Measurements from ENCODE around the gene PHF12.

PHF12 gene

DNA sequence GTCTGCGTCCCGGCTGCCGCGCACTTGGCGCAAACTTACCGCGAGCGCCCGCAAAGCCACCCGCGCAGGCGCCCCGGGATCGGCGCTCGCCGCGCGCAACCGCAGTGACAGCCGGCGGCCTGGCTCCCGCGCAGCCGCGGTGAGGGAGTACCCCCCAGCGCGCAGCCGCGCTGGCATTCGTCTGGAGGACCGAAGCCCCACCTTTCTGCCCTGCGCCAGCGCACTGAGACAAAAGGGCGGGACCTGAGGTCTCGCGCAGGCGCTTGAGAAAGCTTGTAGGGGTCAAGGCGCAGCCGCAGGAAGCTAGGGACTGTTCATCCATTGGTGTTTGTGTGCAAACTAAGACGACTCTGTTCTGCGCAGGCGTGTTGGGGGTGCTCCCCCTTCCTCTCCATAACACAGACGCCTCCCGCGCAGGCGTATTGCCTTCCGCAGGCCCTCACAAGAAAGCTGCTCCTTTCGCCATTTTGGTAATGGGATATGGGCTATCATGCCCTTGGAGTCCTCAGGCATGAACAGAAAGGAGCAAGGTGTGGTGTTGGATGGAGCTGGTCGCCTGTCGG, at the start of gene PHF12:
Gene PHF12, minus strand, starts transcription at position 91 of the 563 bp plus-strand sequence. CDS start 558 bp downstream, outside the sequence.
- DNase-seq = peak; percentile 100

DNA sequence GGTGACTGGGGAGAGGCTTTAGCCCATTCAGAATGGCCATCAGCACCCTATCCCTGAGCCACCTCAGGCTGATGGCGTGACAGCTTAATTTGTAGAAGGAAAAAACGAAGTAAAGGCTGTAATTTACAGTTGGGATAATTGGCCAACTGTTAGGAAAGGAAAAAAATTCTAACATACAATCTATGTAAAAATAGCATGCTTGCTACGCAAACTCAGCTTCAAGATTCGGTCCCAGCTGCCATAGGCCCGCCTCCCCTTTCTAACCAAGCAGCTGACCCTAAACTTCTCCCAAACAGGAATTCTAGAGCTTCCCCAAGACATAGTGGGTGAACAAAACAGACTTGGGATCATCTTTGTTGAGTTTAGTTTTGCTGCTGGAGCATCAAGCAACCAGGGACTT, 49.7 kb upstream of the PHF12 start:
- no peak for DNase-seq

DNA sequence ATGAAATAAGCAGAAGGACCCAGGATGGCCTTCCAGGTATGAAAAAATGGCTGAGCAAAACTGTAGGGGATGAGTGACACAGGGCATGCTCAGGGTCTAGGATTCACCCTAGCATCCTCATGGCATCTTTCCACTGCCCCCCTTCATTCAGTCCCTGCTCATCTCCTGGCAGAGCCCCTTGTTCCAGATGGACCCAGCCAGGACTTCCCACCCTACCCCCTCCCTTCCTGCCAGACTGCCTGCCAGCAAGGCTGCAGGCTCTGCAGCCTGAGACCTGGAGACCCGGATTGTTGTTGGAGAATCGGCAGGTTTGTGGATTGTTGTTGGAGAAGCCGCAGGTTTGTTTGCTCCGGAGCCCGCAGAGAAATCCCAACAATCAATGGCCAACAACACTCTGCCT, 47.9 kb upstream of the PHF12 start:
- DNase-seq = no peak

GRCh38 chr17:28997806-28998205, 46.5 kb upstream of the PHF12 start:
- DNase-seq = no peak

DNA sequence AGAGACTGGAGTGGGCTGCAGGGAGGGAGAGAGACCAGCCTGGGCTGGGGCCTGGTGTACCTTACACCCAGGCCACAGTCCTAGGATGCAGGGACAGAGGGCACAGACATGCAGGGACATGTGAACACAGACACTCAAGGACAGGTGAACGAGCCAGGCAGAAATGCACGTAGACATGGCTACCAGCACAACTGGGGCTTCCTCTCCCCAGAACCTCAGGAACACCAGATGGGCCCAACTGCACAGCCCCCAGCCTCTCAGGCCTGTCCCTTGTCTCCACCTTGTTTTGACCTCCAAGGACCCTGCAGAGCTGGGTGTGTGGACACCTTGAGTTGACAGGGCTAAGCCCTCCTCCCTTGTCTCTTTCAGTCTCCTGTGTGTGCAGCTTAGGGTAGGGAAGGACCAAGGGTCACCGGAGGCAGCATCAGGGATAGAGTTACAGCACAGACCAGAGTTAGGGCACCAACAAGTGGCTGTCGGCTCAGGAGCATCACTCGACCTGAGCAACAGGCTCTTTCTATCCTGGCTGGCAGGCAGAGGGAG, 45.3 kb upstream of the PHF12 start:
- DNase-seq = no peak

DNA sequence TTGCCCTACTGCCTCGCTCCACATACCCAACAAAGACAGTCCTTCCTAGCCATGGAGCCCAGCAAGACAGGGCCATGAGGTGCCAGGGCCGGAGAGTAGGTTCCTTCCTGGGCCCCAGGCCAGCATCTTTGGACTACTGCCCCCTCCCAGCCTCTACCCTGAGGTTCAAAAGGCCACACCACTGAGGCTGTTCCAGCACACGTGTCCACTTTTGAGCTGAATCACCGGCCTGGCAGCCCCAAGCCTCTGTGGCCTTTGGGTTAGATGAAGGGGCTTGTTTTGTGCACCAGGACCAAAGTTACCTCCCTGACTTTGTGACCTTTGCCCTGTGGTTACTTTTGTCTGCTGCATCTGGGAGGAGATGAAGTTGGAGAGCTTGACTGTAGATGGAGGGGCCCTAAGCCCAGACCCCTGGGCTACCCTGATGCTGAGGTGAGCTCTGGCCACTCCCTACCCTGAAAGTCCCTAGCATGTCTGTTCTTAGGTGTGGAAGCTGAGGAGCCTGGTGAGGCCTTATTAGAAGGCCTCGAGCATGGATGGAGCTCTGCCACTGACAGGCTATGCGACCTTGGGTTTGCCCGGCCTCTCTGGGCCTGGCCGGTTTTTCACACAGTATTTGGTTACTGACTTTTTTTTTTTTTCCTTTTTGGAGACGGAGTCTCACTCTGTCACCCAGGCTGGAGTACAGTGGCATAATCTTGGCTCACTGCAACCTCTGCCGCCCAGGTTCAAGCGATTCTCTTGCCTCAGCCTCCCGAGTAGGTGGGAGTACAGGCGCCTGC, 42.5 kb upstream of the PHF12 start:
- no peak for DNase-seq

DNA sequence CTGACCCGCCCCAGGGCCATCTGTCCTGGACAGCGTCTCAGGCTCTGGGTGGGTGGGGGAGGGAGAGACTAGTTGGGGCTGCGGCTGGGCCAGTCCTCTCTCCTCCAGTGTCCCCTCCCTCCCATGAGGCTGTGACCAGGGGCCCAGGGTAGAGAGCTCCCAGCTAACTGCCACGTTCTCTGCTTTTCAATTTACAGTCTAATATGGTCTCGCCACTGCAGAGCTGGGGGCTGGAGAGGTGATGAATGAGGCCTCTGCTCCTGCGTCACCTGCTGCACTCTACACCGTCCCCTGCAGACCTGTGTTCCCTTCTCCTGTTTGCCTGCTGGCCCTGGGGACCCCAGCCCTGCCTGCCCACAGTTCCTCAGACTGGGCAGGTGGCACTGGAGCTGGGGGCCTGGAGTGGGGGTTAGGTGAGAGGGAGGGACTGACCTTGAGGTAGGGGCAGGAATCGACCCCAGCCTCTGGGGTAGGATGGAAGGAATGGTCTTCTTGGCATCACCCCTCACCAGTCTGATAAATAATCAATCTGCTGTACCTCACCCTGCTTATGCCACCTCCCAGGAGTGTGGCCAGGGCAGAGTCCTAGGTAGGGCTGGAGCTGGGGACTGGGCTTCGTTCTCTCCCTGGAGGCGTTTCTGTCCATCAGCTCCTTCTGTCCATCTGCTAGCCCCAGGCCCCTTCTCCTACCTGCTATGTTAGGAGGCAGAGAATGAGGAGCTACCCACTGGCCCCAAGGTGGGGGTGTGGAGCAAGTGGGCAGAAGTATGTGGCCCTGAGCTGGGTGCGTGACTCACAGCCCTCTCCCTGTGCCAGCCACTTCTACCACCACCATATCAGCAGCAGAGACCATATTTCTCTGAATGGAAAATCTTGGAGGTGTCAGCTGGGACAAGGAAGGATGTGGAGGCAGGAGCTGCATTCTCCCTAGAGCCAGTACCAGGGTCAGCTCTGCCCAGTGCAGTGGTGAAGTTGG, 41.6 kb upstream of the PHF12 start:
- no peak for DNase-seq

- no peak for DNase-seq
Observed at GRCh38 chr17:28992185-28992584, 40.9 kb upstream of the PHF12 start.

- no peak for DNase-seq
Observed at GRCh38 chr17:28991779-28992178, 40.5 kb upstream of the PHF12 start.

DNA sequence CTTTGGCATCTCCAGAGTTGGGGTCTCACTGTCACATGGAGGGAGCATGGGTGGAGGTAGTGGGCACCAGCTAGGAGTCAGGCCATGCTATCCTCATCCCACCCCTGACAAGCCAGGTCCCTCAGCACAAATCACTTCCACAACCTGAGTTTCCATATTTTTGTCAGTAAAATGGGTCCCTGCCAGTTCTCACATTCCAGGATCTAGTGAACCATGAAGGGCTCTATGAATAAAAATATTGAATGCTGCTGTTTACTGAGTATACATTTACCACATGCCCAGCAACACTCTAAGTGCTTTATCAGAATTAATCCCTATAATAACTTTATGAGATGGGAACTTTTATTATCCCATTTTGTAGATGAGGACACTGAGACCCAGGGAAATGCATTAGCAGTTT, 37.7 kb upstream of the PHF12 start:
- no peak for DNase-seq

GRCh38 chr17:28988475-28988874, 37.2 kb upstream of the PHF12 start:
- DNase-seq = no peak

DNA sequence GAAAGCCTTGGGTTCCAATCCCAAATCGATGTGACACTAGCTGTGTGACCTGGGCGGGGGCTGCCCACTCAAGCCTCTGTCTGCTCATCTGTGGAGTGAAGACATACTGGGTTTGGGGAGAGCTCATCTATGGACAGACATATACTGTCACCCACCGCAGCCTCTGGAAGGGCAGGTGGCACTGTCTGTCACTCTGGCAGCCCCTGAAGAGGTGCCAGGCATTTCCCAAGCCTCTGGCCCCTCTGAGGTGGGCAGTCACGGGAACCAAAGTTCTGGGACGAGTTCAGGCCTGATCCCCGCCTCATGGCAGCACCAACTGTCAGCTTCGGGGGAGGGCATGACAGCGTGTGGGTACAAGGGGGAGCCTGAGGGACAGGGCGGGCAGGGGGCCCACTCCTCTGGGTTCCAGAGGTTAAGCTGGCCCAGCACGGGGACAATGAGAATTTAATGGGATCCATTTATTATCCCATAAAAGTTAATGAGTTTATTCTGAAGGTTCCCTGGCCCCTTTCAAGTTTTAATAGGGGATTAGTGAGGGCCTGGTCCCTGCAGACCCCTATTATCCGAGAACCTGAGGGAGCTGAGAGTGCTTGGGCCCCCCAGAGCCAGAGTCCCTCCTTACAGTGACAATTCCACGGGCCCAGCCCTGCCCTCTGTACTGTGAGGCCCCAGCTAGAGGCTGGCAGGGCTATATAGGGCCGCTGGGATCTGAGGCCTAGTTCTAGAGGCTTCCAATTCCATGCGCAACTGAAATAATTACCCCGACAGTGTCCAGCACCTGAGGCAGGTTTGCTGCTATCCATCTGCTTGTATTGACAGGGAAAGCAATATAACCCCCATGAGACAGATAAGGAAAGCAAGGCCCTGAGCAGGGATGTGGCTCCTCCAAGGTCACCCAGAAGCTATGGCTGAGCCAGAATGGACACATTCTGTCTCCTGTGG, 35.7 kb upstream of the PHF12 start:
- no peak for DNase-seq

- DNase-seq = no peak
Observed at GRCh38 chr17:28985950-28986713, 34.8 kb upstream of the PHF12 start.

DNA sequence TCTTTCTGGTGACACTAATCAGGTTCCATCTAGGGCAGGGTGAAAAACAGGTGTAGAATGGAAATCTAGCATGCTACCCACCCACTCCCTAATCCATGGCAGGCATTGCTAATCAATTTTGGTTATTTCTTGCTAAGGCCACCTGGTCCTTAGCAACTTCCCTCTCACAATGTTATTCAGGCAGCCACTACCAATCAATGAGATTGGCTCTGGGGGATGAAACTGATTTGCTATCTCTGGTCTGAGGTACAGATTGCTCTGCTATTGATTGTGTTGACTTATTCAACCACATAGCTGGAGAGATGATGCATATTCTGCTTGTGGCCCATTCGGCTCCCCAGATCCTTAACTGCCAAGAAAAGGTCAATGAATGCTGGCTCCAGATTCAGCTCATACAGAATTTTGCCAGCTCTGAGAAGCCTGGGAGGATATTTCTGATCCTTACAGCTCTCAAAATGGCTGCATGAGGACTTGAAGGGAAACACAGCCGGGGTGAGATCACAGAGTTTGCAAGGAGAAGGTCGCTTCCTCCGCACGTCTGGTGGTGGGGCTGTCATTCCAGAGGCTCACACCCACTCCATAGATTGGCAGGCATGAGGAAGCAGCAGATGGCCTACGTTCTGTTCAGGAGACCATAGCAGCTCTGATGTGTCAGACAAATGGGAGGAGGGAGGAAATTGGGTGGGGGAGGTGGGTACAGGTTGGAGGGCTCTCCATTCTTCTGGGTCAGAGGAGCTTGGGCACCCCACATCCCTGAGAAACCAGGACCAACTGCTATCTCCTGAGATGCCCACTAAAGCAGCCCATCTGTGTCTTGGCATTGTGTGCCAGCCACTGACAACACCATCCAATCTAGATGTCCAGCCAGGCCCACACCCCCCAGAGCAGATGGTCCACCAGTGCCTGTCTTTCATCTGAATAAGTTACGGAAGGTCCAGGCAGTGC, 32.2 kb upstream of the PHF12 start:
- DNase-seq = no peak

- DNase-seq = peak; percentile 31
Observed at GRCh38 chr17:28982131-28982793, 30.9 kb upstream of the PHF12 start.

GRCh38 chr17:28978356-28978964, 27.1 kb upstream of the PHF12 start:
- DNase-seq = no peak

DNA sequence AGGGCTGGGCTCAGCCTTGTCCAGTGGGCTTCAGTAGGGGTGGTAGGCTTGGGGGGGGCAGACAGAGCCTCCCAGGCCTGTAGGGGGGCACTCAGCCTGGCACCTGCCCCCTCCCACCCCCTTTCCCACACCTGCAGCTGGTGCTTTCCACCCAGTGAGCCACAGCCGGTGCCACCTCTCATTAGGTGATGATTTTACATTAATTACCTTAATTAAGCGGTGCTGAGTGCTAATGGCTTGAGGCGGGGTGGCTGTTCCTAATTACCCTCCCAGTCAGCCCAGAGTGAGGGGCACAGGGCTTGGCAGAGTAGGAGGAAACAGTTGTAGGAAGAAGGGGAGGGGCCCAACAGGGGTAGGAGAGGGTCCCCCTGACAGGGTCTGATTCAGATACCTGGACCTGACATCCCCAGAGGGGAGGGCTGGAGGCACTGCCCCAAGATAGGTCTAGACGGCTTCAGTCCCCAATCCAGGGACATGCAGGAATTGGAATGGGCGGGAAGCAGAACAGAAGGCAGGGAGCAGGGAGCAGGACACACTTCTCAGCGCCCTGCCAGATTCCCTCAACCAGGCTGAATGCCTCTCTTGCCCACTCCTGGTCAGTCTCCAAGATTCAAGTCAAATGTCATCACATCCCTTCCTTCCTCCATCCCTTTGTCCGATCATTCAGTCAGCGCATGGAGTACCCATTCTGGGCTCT, 26.5 kb upstream of the PHF12 start:
- DNase-seq = no peak

DNA sequence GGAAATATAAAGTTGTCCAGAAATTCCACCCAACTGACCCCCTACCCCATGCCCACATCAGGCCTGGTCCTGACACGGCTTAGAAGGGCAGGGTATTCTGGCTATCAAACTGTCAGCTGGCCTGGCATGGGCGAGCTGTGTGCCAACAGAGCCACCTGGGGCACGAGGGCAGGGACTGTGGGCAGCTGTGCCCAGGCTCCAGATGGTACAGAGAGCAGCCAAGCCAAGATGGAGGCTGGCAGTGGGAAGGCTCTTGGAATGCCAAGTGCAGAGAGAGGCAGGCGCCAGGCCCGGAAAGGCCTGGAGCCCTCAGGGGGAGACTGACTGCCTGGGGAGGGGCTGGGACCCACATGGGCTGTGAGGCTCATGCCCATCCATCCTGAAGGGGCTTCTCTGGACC, 24.3 kb upstream of the PHF12 start:
- DNase-seq = no peak
